Aorta (tissue), 5 donors: ENCODE data around the gene PBX4. TPM values are rescaled to one million over a fixed set of nuclear protein-coding genes. Genes with fewer than 3 reads are reported as not detected.

Source experiments
- ATAC-seq: fragments of 200-7000 bp; cut with Tn5 transposase; one replicate; pipeline ENCODE4 v1.9.1; 2022; ENCODE audit warnings: moderate library complexity; ENCODE audit not compliant: low FRiP score
- DNase-seq, 2 donors: peaks; one replicate each; pipeline ENCODE4 v3.0.0-alpha.2; 2020
- H3K27ac ChIP-seq, 2 donors: one replicate each; pipeline ENCODE4 v1.5.1; 2013; ENCODE audit warnings: low read length in 2 of 2, mild to moderate bottlenecking in 2 of 2, moderate library complexity in 2 of 2, control low read depth in 1 of 2, inconsistent platforms in 1 of 2, low read depth in 1 of 2
- H3K27me3 ChIP-seq, 2 donors: one replicate each; pipeline ENCODE4 v1.6.1; 2013; ENCODE audit warnings: control low read depth in 1 of 2, low read length in 1 of 2, mild to moderate bottlenecking in 1 of 2, moderate library complexity in 1 of 2; ENCODE audit not compliant: insufficient read depth in 2 of 2, control insufficient read depth in 1 of 2
- H3K36me3 ChIP-seq, 2 donors: one replicate each; pipeline ENCODE4 v1.6.1; 2013; ENCODE audit warnings: control low read depth in 1 of 2, low read length in 1 of 2, mild to moderate bottlenecking in 1 of 2; ENCODE audit not compliant: insufficient read depth in 2 of 2, control insufficient read depth in 1 of 2
- H3K4me1 ChIP-seq, 2 donors: one replicate each; pipeline ENCODE4 v1.6.1; 2013; ENCODE audit warnings: low read length in 2 of 2, control low read depth in 1 of 2, mild to moderate bottlenecking in 1 of 2, moderate library complexity in 1 of 2; ENCODE audit not compliant: insufficient read depth in 2 of 2, control insufficient read depth in 1 of 2
- H3K4me3 ChIP-seq, 2 donors: one replicate each; pipeline ENCODE4 v1.5.1; 2013; ENCODE audit warnings: low read length in 2 of 2, control low read depth in 1 of 2, mild to moderate bottlenecking in 1 of 2
- H3K9me3 ChIP-seq: one replicate; pipeline ENCODE4 v1.6.1; 2013; ENCODE audit warnings: mild to moderate bottlenecking, low read length; ENCODE audit not compliant: control insufficient read depth
- WGBS, 2 donors: extraction: QIAGEN DNeasy Blood & Tissue Kit; methylation state at CpG; one replicate each; pipeline ENCODE4 v1.1.7; 2013; 5-methylcytosine and 5-hydroxymethylcytosine counted together
- intact Hi-C, 2 donors: fragments of 100-400 bp; cut with DNase I; formaldehyde crosslinking; loops; one replicate each; pipeline versions ENCODE4 v1.14.2 to v1.15.0; 2022
- polyA plus RNA-seq, 2 donors: library from polyadenylated mRNA; stranded (reverse); fragments of 200-250 nt; gene quantifications; one replicate each; pipeline ENCODE4 v1.2.3, GENCODE V29; 2013
- total RNA-seq, 2 donors: library from RNA; stranded (reverse); fragmentation: NEBNext Ultra II Directional; extraction: Animal tissue kit (Norgen Biotek cat#: 25700); gene quantifications; one replicate each; pipeline ENCODE4 v1.2.1, GENCODE V29; 2021
- donor health status: healthy with polysubstance abuse.
- donor health status: Bipolar disorder and iron deficiency.
- donor health status: DM: no; HTN: no; CAD: no.
- donor health status: DM: no; HTN: no; CAD: no.
- donor health status: DM: yes; HTN: yes; CAD: no.

PBX4 gene
- total and polyA plus RNA-seq, 4 donors = 0.65 to 1.5 (median 1.4) TPM; not detected in 1

DNA sequence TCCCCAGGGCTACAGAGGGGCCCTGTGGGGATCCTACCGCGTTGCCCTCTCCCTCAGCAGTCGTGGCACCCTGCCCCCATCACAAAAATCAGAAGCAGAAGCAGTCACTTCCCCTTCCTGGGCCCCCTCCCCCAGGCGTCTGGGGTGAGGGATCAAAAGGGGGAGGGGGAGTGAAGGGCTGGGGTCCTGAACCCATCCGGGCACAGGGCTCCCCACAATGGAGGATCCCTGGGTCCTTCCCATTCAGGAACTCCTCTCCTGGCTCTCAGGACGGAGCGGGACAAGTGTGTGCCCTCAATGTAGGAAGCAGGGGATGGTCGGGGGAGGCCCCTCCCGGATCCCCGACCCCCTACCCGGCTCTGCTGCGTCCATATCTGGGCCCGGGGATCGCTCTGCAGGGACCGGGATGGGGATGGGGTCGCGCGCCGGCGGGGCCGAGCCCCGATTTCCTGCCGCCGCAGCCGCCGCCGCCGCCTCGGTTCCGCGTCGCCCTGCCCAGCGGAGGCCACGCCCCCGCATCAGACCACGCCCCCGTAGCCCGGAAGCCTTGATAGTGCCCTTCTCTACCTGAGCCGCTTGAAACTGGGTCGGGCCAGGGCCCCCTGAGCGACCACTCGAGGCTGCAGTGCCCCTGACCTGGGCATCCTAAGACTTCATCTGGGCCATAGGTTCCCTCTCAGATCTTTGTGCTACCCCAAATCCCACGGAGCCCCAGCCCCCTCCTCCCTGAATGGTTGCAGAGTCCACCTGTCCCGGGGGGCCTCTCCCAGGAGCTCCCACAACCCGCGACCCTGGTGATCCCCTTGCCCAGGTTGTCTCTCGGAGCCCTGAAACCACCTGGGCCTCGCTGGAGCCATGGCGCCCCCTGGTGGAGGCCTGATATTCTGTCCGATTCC, 24.9 kb upstream of the PBX4 start, which contains the start of gene GMIP:
TSS of gene GMIP (minus strand) at position 500 of the 896 bp plus-strand sequence. CDS start at position 372, 128 bp downstream.
- ATAC-seq (peak; percentile 85), DNase-seq (peak; percentile 87 to 94)
- intact Hi-C loops = loop anchor here (1.0 to 5.0 kb wide), 3 partner anchors 20 to 111 kb away; partner anchors contain the start of gene ATP13A1 (in 1 of the 2)
- 1% methylated on average over 45 to 50 of the region's 50 CpGs for WGBS, 2 donors
- Histone ChIP-seq H3K4me3 (peak within 1 kb of the TSS; percentile 29 to 60), H3K27ac (no peak within 1 kb of the TSS), H3K9me3 (no peaks in the 10 kb centered on the region), H3K4me1 (no peaks in the 10 kb centered on the region), H3K27me3 (no peaks in the 10 kb centered on the region), H3K36me3 (no peaks in the 10 kb centered on the region)

DNA sequence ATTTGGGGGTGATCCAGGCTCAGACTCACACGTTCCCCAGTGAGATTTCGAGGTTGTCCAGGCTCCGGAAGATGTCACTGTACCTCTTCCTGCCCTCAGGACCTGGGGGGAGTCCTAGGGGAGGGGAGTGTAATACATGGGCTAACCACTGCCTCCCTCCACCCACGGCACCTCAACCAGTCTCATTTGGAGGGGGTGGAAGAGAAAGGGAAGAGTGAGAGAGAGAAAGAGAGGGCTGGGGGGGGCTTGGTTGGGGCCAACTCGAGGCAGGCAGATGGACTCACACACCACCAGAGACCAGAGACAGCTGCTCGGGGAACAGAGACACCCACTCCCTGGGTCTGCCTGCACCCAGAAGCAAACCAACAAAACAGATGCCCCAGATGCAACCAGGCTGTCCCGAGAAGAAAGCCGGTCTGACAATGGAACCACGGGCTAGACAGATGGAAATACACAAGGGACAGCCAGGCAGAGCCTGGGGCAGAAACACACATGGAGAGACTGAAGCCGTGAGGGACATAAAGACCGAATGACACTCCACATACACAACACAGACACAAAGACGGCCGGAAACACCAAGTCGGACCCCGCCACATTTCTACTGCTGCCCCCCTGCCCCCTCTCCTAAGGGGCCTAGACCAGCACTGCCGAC, 24.1 kb upstream of the PBX4 start:
- H3K9me3 ChIP-seq = no peaks in the 10 kb centered on the region
- ATAC-seq (no peak), DNase-seq (no peak)
- no peak overlapping the region for H3K27ac ChIP-seq
- no peaks in the 10 kb centered on the region for H3K36me3 ChIP-seq
- no peaks in the 10 kb centered on the region for H3K27me3 ChIP-seq
- H3K4me3 ChIP-seq = peak overlapping the region; percentile 29 to 60
- WGBS, 2 donors = 20 to 29% methylated on average over 15 to 16 of the region's 16 CpGs
- no peaks in the 10 kb centered on the region for H3K4me1 ChIP-seq
- intact Hi-C loops = loop anchor here (1.0 to 5.0 kb wide), 2 partner anchors 21 to 110 kb away; partner anchors contain the start of gene ATP13A1 (in 1 of the 2)

GRCh38 chr19:19637523-19638251, 19.2 kb upstream of the PBX4 start:
- intact Hi-C loops = no loop called here
- no peak overlapping the region for H3K4me3 ChIP-seq
- H3K27ac ChIP-seq = no peak overlapping the region
- DNase-seq (no peak), ATAC-seq (no peak)
- H3K27me3 ChIP-seq = no peaks in the 10 kb centered on the region
- WGBS, 2 donors = 75 to 79% methylated on average over 52 to 53 of the region's 53 CpGs
- H3K4me1 ChIP-seq = no peaks in the 10 kb centered on the region
- no peaks in the 10 kb centered on the region for H3K36me3 ChIP-seq
- H3K9me3 ChIP-seq = no peaks in the 10 kb centered on the region

GRCh38 chr19:19637186-19637522, 18.7 kb upstream of the PBX4 start:
- no peaks in the 10 kb centered on the region for H3K27me3 ChIP-seq
- 85% methylated on average over 26 to 27 of the region's 27 CpGs for WGBS, 2 donors

GRCh38 chr19:19636573-19637185, 18.2 kb upstream of the PBX4 start:
- no peak overlapping the region for H3K27ac ChIP-seq
- DNase-seq (no peak), ATAC-seq (no peak)
- H3K9me3 ChIP-seq = no peaks in the 10 kb centered on the region
- no peaks in the 10 kb centered on the region for H3K36me3 ChIP-seq
- H3K4me1 ChIP-seq = no peaks in the 10 kb centered on the region
- WGBS, 2 donors = 94 to 96% methylated on average over 9 of the region's 9 CpGs
- no peak overlapping the region for H3K4me3 ChIP-seq
- intact Hi-C loops = no loop called here
- no peaks in the 10 kb centered on the region for H3K27me3 ChIP-seq

More at GRCh38 chr19:19637186-19637522, 18.7 kb upstream of the PBX4 start:
- H3K9me3 ChIP-seq = no peaks in the 10 kb centered on the region
- no peak for ATAC-seq
- H3K36me3 ChIP-seq = no peaks in the 10 kb centered on the region
- H3K4me1 ChIP-seq = no peaks in the 10 kb centered on the region
- intact Hi-C loops = no loop called here
- no peak for DNase-seq
- no peak overlapping the region for H3K4me3 ChIP-seq
- no peak overlapping the region for H3K27ac ChIP-seq

DNA sequence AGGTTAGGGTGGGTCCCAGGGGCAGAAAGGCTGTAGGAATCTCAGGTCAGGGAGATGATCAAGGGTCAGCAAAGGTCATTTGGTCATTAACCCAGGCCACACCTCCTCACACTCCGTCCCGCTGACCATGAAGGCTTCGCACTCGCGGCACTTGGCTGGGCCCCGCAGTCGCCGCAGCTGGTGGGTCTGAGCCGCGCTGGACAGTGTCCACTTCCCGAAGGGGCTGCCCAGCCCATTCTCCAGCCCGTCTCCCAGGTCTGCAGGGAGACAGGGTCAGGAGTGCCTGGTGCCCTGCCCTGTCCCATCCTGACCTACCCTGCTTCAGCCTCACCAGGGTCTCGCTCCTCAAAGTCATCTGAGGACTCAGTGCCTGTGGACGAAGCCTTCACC, 16.8 kb upstream of the PBX4 start:
- Histone ChIP-seq H3K4me1 (no peaks in the 10 kb centered on the region), H3K9me3 (no peaks in the 10 kb centered on the region), H3K27ac (no peak overlapping the region), H3K36me3 (no peaks in the 10 kb centered on the region), H3K4me3 (no peak overlapping the region), H3K27me3 (no peaks in the 10 kb centered on the region)
- intact Hi-C loops = no loop called here
- DNase-seq (no peak), ATAC-seq (no peak)
- WGBS, 2 donors = 98% methylated on average over 14 of the region's 14 CpGs

DNA sequence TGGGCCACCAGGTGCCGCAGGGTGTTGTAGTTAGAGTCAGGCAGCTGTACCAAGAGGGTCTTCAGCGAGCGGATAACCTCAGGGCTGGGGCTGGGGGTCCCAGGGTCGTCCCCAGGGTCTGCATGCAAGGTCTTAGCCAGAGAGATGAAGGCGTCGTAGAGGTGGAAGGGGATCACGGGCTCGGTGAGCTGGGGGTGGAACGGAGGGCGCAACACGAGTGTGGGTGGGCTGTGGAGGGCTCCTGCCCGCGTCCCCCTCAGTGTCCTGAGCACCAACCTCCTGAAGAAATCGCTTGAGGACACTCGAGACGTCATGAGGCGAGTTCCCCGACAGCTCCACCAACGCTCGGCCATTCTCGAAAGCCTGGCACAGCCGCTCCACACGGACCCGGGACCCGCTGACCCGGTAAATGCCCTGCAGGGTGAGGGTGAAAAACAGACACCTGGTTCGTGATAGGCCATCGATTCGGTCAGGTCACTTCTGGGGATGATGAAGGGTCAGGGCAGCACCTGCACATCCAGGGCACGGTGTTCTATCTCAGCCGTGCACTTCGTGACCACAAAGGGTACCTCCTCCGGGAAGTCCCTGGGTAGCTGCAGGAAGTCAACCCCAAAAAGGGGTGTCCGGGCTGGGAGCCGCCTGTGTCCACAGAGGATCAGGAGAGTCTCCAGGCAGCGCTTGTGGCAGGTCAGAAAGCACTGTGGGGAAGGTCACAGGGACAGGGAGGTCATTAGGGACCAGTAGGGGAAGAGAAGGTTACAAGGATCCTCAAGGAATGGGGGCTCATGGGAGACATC, 16.2 kb upstream of the PBX4 start:
- no peaks in the 10 kb centered on the region for H3K9me3 ChIP-seq
- ATAC-seq = no peak
- DNase-seq = no peak
- H3K4me1 ChIP-seq = no peaks in the 10 kb centered on the region
- no peaks in the 10 kb centered on the region for H3K27me3 ChIP-seq
- H3K36me3 ChIP-seq = no peaks in the 10 kb centered on the region
- intact Hi-C loops = no loop called here
- WGBS, 2 donors = 96% methylated on average over 36 of the region's 36 CpGs
- H3K27ac ChIP-seq = no peak overlapping the region
- no peak overlapping the region for H3K4me3 ChIP-seq
